ENCODE results near the gene SLC8A1.

DNA sequence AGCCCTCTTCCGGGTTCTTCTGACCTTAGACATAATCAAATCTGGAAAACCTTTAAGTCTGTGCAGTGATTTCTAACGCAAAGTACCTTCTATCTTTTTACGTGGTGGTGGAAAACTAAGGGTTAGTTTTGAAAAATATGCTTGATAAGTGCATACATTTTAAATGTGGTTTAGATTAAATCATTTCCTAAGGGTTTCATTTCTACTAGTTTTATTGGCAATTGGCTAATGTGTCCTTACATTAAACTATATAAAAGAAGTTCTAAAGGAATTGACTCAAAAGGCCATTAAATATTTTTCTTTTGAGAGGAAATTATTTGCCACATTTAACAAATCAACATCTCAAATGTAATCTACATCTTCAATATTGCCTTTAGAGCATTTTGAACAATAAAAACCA lies 404.5 kb downstream of the SLC8A1 start:
- TF ChIP-seq POLR2AphosphoS5 (IDR thresholded peaks at IDR 0.05; ENCODE audit: borderline replicate concordance, low read depth, low read length) (no peak), EZH2 (IDR thresholded peaks at IDR 0.05) (no peak), FOXP2 (optimal IDR thresholded peaks at IDR 0.05; ENCODE audit: control extremely low read depth, extremely low read length, insufficient read depth) (no peak)
